ENCODE results near the gene ERF. TPM values are rescaled to one million over a fixed set of nuclear protein-coding genes. Genes with fewer than 3 reads are reported as not detected.

Gene ERF
- total RNA-seq, result 35.8 TPM
- long read RNA-seq, partial matches to known transcripts, result 0 of 2 reads
- long read RNA-seq, other reads (novel, unspliced or antisense), result 2 of 2 reads

DNA sequence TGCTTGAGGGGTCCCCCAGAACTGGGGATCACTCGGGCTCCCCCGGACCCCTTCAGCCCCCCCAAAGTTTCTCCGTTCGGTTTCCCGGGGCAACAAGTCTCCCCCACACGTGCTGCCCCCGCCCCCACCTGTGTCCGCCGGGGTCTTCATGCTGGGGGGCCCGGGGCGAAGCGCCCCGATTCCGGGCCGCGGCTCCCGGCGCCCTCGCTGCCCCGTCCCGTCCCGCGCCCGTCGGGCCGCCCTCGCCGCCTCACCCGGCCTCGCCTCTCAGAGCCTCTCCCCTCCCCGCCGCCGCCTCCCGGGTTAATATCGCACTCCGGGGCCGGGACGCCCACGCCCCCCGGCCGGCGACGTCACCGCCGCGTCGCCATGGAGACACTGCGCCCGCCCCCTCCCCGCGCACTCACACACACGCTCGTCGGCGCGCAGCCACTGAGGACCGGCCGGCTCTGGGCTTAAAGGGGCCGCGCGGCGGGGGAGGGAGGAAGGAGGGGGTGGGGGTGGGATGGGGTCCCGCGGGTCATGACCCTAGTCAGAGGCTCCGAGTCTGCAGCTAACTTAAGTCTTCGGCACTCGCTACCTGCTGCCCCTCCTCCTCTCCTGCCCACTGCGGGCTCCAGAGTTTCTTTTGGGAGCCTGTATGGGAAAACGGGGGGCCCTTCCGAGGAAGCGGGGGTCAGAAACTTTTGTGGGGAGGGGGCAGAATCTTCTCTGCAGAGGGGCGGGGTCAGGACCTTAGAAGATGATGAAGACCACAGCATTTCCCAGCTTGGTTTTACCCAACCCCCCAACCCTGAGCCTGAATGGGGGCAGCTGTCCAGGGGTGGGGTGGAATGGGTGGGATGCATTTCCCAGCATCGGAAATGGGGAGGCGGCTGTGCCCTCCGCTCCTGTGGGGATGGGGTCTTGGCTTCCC lies at the start of gene ERF:
ERF (minus strand) TSS at position 279 of the 916 bp plus-strand sequence; CDS start at position 150, 129 bp downstream.
- peaks cover 45% of the 10 kb centered on the region for H3K4me1 ChIP-seq
- peak; percentile 95 for DNase-seq
- H3K36me3 ChIP-seq, result peaks cover 2% of the 10 kb centered on the region
- TF ChIP-seq, protein P1, sequence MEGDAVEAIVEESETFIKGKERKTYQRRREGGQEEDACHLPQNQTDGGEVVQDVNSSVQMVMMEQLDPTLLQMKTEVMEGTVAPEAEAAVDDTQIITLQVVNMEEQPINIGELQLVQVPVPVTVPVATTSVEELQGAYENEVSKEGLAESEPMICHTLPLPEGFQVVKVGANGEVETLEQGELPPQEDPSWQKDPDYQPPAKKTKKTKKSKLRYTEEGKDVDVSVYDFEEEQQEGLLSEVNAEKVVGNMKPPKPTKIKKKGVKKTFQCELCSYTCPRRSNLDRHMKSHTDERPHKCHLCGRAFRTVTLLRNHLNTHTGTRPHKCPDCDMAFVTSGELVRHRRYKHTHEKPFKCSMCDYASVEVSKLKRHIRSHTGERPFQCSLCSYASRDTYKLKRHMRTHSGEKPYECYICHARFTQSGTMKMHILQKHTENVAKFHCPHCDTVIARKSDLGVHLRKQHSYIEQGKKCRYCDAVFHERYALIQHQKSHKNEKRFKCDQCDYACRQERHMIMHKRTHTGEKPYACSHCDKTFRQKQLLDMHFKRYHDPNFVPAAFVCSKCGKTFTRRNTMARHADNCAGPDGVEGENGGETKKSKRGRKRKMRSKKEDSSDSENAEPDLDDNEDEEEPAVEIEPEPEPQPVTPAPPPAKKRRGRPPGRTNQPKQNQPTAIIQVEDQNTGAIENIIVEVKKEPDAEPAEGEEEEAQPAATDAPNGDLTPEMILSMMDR (IDR thresholded peaks at IDR 0.05), result no peak
- H3K9me3 ChIP-seq, result no peaks in the 10 kb centered on the region
- no peaks in the 10 kb centered on the region for H3K27me3 ChIP-seq (ENCODE audit: low read depth)
- H3K27ac ChIP-seq, result peak within 1 kb of the TSS; percentile 98
- H3K4me3 ChIP-seq, result peak within 1 kb of the TSS; percentile 97
- peak; percentile 91 to 92 for ATAC-seq
- intact Hi-C loops (cut with DNase I), result no loop called here

DNA sequence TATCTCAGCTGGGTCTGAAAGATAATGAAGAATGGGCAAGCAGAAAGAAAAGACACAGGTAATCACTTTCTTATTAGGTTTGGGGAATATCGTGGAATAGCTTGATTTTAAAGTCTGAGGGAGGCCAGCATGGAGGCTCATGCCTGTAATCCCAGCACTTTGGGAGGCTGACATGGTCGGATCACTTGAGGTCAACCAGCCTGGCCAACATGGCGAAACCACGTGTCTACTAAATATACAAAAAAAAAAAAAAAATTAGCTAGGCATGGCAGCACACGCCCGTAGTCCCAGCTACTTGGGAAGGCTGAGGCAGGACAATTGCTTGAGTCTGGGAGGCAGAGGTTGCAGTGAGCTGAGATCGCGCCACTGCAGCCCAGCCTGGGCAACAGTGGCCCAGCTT lies 48.9 kb upstream of the ERF start:
- Histone ChIP-seq H3K4me1 (peaks cover 14% of the 10 kb centered on the region), H3K27me3 (ENCODE audit: low read depth) (no peaks in the 10 kb centered on the region), H3K4me3 (no peak overlapping the region), H3K9me3 (no peaks in the 10 kb centered on the region), H3K36me3 (no peaks in the 10 kb centered on the region), H3K27ac (no peak overlapping the region)
- TF ChIP-seq, protein P1 (IDR thresholded peaks at IDR 0.05), result no peak
- intact Hi-C loops (cut with DNase I), result no loop called here
- DNase-seq (no peak), ATAC-seq (no peak)

DNA sequence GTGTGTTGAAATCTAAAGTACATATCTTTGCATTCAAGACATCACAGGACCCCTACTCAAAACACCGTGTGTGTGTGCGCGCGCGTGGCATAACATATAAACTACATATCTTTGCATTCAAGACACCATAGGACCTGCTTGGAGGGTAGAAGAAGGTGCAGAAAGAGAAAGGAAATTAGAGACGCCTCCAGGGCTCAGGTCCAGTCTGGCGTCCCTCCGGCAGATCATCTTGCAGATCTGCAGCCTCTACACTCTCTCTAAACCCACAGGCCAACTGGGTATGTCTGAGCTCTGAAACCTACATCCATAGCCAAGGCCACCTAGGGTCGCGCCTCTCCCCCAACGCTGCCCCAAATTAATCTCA lies 48.2 kb upstream of the ERF start:
- ATAC-seq (no peak), DNase-seq (no peak)
- H3K4me1 ChIP-seq, result peaks cover 14% of the 10 kb centered on the region
- peak overlapping the region; percentile 65 for H3K4me3 ChIP-seq
- no peaks in the 10 kb centered on the region for H3K36me3 ChIP-seq
- TF ChIP-seq, protein P1 (IDR thresholded peaks at IDR 0.05), result no peak
- no peaks in the 10 kb centered on the region for H3K9me3 ChIP-seq
- no peak overlapping the region for H3K27ac ChIP-seq
- H3K27me3 ChIP-seq (ENCODE audit: low read depth), result no peaks in the 10 kb centered on the region
- intact Hi-C loops (cut with DNase I), result no loop called here

DNA sequence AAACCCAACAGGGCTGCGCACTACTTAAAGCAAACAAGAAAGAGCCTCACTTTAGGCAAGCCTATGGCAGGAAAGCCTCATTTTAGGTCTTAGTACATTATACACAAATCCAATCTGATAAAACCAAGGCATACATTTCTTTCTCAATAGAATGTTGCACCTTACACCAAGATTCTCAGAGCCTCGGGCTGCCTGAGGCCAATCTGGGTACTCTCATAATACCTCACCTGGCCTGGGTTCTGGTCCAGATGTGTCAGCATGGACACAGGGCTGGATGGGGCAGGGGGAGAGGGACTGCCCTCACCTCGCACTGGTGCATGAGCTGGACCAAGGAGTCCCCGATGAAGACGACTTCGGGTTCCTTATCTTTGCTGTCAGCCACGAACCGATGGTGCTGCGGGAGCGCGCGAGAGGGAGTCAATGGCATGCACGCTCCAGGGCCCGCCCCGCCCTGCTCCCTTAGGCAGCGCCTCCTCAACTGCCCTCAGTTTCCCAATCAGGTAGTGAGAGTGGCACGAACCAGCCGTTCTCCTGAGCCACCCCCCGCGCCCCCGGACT lies 46.8 kb upstream of the ERF start, which contains the start of gene PRR19:
PRR19 (plus strand) TSS at position 487 of the 558 bp plus-strand sequence. CDS start 7,453 bp downstream, outside the sequence.
- no peaks in the 10 kb centered on the region for H3K9me3 ChIP-seq
- DNase-seq (no peak), ATAC-seq (peak; percentile 41 to 43)
- no peaks in the 10 kb centered on the region for H3K36me3 ChIP-seq
- no peaks in the 10 kb centered on the region for H3K27me3 ChIP-seq (ENCODE audit: low read depth)
- peak within 1 kb of the TSS; percentile 65 for H3K4me3 ChIP-seq
- intact Hi-C loops (cut with DNase I), result no loop called here
- H3K27ac ChIP-seq, result peak within 1 kb of the TSS; percentile 9
- H3K4me1 ChIP-seq, result peaks cover 14% of the 10 kb centered on the region
- TF ChIP-seq, protein P1 (IDR thresholded peaks at IDR 0.05), result no peak

DNA sequence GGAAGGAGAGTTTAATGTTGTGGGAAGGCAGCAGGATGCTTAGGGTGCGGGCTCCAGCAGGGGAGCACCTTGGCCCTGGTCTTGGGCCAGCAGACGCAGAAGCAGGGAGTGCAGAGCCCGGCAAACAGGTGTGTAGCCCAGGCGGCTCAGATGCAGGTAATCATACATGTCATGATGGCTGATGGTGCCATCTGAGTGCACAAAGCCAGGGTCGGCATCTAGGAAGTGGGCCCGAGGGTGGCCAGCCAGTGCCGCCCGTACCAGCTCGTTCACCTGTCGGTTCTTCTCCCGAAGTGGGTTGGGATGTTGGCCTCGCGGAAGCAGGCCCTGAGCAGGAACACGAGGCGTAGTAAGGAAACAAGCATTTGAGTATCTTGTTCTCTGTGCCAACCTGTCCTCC lies 42.1 kb upstream of the ERF start:
- peaks cover 34% of the 10 kb centered on the region for H3K36me3 ChIP-seq
- no peaks in the 10 kb centered on the region for H3K27me3 ChIP-seq (ENCODE audit: low read depth)
- intact Hi-C loops (cut with DNase I), result no loop called here
- peaks cover 8% of the 10 kb centered on the region for H3K4me1 ChIP-seq
- ATAC-seq, result no peak
- H3K4me3 ChIP-seq, result no peak overlapping the region
- no peak overlapping the region for H3K27ac ChIP-seq
- no peaks in the 10 kb centered on the region for H3K9me3 ChIP-seq
- no peak for DNase-seq
- TF ChIP-seq, protein P1 (IDR thresholded peaks at IDR 0.05), result no peak
